OCI-LY3 (cell line): ENCODE measurements around the gene HEMK1.

Experiments used
- H2AFZ ChIP-seq: fragments of 200-600, 300-600 bp; shearing (Covaris generic); 2 replicates; pipeline ENCODE4 v1.6.0; 2014; ENCODE audit warnings: antibody characterized with exemption, low read depth, low read length
- H3K27ac ChIP-seq: fragments of 200-600, 300-600 bp; sonication (generic); 2 replicates; pipeline ENCODE4 v1.5.1; 2014; ENCODE audit warnings: mild to moderate bottlenecking, low read length, moderate library complexity, mixed read lengths
- H3K27me3 ChIP-seq: fragments of 200-600, 300-600 bp; sonication (generic); 2 replicates; pipeline ENCODE4 v1.6.1; 2014; ENCODE audit warnings: low read depth, low read length, mixed read lengths
- H3K36me3 ChIP-seq: fragments of 200-600, 300-600 bp; sonication (generic); replicated peaks from 2 replicates; pipeline ENCODE3; 2014; ENCODE audit warnings: low read depth, low read length, mixed read lengths
- H3K4me1 ChIP-seq: fragments of 300-600, 200-600 bp; sonication (generic); 2 replicates; pipeline ENCODE4 v1.6.1; 2014; ENCODE audit warnings: low read length, mixed read lengths
- H3K4me2 ChIP-seq: fragments of 200-600, 300-600 bp; sonication (generic); 2 replicates; pipeline ENCODE4 v1.6.1; 2014; ENCODE audit warnings: low read length, mixed read lengths
- H3K4me3 ChIP-seq: fragments of 300-600, 200-600 bp; sonication (generic); 2 replicates; pipeline ENCODE4 v1.5.1; 2014; ENCODE audit warnings: antibody characterized with exemption, mild to moderate bottlenecking, low read length, moderate library complexity
- H3K79me2 ChIP-seq: fragments of 300-600, 200-600 bp; shearing (Covaris generic); 2 replicates; pipeline ENCODE4 v1.6.1; 2014; ENCODE audit warnings: mild to moderate bottlenecking, low read length, mixed read lengths
- H3K9ac ChIP-seq: fragments of 300-600, 200-600 bp; shearing (Covaris generic); 2 replicates; pipeline ENCODE4 v1.6.0; 2014; ENCODE audit warnings: mild to moderate bottlenecking, low read length, moderate library complexity
- H3K9me3 ChIP-seq: fragments of 200-600, 300-600 bp; shearing (Covaris generic); 2 replicates; pipeline ENCODE4 v1.6.1; 2014; ENCODE audit warnings: low read length, mixed read lengths; ENCODE audit not compliant: insufficient read depth
- H4K20me1 ChIP-seq: fragments of 200-600, 300-600 bp; sonication (generic); 2 replicates; pipeline ENCODE4 v1.6.1; 2016; ENCODE audit warnings: low read length, mixed read lengths; ENCODE audit not compliant: insufficient read depth
- EZH2phosphoT487 ChIP-seq: fragments of 200-600 bp; shearing (Covaris generic); IDR thresholded peaks from 2 replicates; pipeline ENCODE4 v1.6.1; 2018; ENCODE audit warnings: antibody characterized with exemption, mixed run types, low read depth
- TF ChIP-seq, protein P1 (sequence below): fragments of 200-600, 300-600 bp; sonication (generic); IDR thresholded peaks from 2 replicates; pipeline ENCODE4 v1.5.1; 2014; ENCODE audit warnings: antibody characterized with exemption, low read length, low read depth

HEMK1 gene

DNA sequence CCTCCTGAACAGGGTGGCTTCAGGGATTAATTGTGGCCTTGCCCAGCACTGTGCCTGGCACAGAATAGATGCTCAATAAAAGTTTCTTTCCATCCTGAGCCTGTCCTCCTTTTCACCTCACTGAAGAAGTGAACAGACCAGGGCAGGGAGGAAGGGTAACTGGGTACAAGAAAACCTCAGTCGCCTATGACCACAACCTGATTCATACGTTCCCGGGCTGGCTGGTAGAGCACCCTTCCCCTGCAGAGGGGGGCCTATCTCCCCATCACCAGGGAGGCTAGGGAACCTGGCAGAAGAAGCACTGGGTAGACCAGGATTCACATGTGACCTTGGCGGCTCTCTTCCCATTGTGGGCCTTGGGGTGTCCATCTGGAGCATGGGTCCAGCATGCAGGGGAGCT is 38.1 kb upstream of the HEMK1 start:
- Histone ChIP-seq H3K4me2 (no peak overlapping the region), H4K20me1 (peaks cover 4% of the 10 kb centered on the region; the same call in 1 of the 2 replicates), H3K79me2 (no peaks in the 10 kb centered on the region), H3K27me3 (peaks cover 41% of the 10 kb centered on the region), H3K9ac (no peak overlapping the region), H3K4me3 (no peak overlapping the region), H3K36me3 (no peaks in the 10 kb centered on the region), H3K4me1 (no peaks in the 10 kb centered on the region), H2AFZ (no peak overlapping the region), H3K27ac (no peak overlapping the region), H3K9me3 (no peaks in the 10 kb centered on the region)
- TF ChIP-seq EZH2phosphoT487, result no peak
- TF ChIP-seq, protein P1, sequence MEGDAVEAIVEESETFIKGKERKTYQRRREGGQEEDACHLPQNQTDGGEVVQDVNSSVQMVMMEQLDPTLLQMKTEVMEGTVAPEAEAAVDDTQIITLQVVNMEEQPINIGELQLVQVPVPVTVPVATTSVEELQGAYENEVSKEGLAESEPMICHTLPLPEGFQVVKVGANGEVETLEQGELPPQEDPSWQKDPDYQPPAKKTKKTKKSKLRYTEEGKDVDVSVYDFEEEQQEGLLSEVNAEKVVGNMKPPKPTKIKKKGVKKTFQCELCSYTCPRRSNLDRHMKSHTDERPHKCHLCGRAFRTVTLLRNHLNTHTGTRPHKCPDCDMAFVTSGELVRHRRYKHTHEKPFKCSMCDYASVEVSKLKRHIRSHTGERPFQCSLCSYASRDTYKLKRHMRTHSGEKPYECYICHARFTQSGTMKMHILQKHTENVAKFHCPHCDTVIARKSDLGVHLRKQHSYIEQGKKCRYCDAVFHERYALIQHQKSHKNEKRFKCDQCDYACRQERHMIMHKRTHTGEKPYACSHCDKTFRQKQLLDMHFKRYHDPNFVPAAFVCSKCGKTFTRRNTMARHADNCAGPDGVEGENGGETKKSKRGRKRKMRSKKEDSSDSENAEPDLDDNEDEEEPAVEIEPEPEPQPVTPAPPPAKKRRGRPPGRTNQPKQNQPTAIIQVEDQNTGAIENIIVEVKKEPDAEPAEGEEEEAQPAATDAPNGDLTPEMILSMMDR, result no peak

- Histone ChIP-seq H3K9ac (no peak overlapping the region), H4K20me1 (no peaks in the 10 kb centered on the region), H3K4me2 (no peak overlapping the region), H3K4me1 (no peaks in the 10 kb centered on the region), H3K27ac (no peak overlapping the region), H3K9me3 (no peaks in the 10 kb centered on the region), H3K27me3 (peaks cover 51% of the 10 kb centered on the region), H3K4me3 (no peak overlapping the region), H2AFZ (no peak overlapping the region), H3K36me3 (no peaks in the 10 kb centered on the region), H3K79me2 (no peaks in the 10 kb centered on the region)
- TF ChIP-seq, protein P1, result no peak
- TF ChIP-seq EZH2phosphoT487, result no peak
Measured at GRCh38 chr3:50532062-50532705, 37.1 kb upstream of the HEMK1 start.

DNA sequence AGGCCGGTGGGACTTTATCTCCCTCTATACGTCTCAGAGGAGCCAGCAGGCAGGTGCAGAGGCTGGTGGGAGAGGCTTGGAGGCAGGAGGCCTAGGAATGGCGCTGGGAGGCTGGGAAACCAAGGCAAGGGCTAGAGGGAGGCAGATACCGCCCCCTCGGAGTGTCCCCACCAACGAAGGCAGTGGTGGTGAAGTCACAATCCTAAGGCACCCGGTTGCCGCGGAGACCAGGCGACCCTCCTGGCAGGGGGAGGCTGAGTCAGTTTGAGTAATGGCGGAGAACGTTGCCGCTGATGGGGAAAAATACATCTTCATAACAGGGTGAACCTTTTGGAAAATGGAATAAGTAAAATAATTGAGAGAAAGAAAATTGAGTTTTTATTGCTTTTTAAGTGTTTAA is 36.0 kb upstream of the HEMK1 start:
- Histone ChIP-seq H3K9me3 (no peaks in the 10 kb centered on the region), H3K36me3 (no peaks in the 10 kb centered on the region), H4K20me1 (no peaks in the 10 kb centered on the region), H3K27ac (no peak overlapping the region), H3K4me3 (no peak overlapping the region), H2AFZ (no peak overlapping the region), H3K27me3 (peaks cover 58% of the 10 kb centered on the region), H3K79me2 (no peaks in the 10 kb centered on the region), H3K9ac (no peak overlapping the region), H3K4me1 (no peaks in the 10 kb centered on the region), H3K4me2 (no peak overlapping the region)
- TF ChIP-seq EZH2phosphoT487, result no peak
- TF ChIP-seq, protein P1, result no peak

- Histone ChIP-seq H3K79me2 (no peaks in the 10 kb centered on the region), H2AFZ (no peak overlapping the region), H4K20me1 (no peaks in the 10 kb centered on the region), H3K27ac (no peak overlapping the region), H3K4me2 (no peak overlapping the region), H3K4me1 (no peaks in the 10 kb centered on the region), H3K9me3 (no peaks in the 10 kb centered on the region), H3K4me3 (no peak overlapping the region), H3K27me3 (peaks cover 64% of the 10 kb centered on the region), H3K9ac (no peak overlapping the region), H3K36me3 (no peaks in the 10 kb centered on the region)
- no peak for TF ChIP-seq EZH2phosphoT487
- TF ChIP-seq, protein P1, result no peak
Measured at GRCh38 chr3:50533807-50534461, 35.4 kb upstream of the HEMK1 start.
